GM12878 (cell line): ENCODE data around the gene CSH2.

Experiments
- CEBPB ChIP-seq, 2 experiments: fragments of 150-350 bp in 1 of 2; IDR thresholded peaks; 2 replicates each; pipeline ENCODE4 v1.6.1; 2012 to 2014; ENCODE audit warnings: low read depth in 2 of 2, low read length in 2 of 2, borderline replicate concordance in 1 of 2, inconsistent platforms in 1 of 2
- CHD2 ChIP-seq: IDR thresholded peaks from 2 replicates; pipeline ENCODE4 v1.6.1; 2011; ENCODE audit warnings: low read depth, low read length, improper control_type of control experiment, borderline replicate concordance
- EP300 ChIP-seq, 2 experiments: fragments of 150-350 bp in 1 of 2; IDR thresholded peaks; 2 replicates each; pipeline ENCODE4 v1.6.1; 2011 to 2012; ENCODE audit warnings: low read depth in 2 of 2, low read length in 2 of 2, borderline replicate concordance in 1 of 2, improper control_type of control experiment in 1 of 2, inconsistent platforms in 1 of 2; ENCODE audit not compliant: control insufficient read depth in 1 of 2
- SUZ12 ChIP-seq: fragments of 200-600 bp; sonication (generic); IDR thresholded peaks from one replicate; pipeline ENCODE4 v1.6.1; 2018; ENCODE audit warnings: antibody characterized with exemption, mild to moderate bottlenecking; ENCODE audit not compliant: unreplicated experiment
- TF ChIP-seq, protein P1 (sequence below): fragments of 450-650 bp; IDR thresholded peaks from 2 replicates; pipeline ENCODE4 v1.6.1; 2014; ENCODE audit warnings: mild to moderate bottlenecking

DNA sequence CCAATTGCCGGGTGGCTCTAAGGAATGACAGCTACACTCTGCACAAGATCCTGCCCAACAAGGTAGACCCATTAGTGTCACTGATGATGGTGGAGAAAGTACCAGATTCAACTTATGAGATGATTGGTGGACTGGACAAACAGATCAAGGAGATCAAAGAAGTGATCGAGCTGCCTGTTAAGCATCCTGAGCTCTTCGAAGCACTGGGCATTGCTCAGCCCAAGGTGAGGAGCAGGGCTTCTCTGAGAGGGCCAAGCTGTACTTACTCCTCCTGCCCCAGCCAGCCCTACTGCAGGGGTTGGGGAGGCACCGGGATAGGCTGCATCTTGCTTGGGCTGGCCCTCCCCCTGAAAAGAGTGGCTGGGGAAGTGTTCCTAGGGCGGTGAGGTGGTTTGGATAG, 43.2 kb downstream of the CSH2 start:
- TF ChIP-seq EP300 (IDR thresholded peaks at IDR 0.05; ENCODE audit: borderline replicate concordance in 1 of 2, control insufficient read depth in 1 of 2, low read depth in 2 of 2, low read length in 2 of 2) = no peak
- no peak for TF ChIP-seq CEBPB (IDR thresholded peaks at IDR 0.05; ENCODE audit: borderline replicate concordance in 1 of 2, low read depth in 2 of 2, low read length in 2 of 2)
- no peak for TF ChIP-seq SUZ12
- TF ChIP-seq, protein P1, sequence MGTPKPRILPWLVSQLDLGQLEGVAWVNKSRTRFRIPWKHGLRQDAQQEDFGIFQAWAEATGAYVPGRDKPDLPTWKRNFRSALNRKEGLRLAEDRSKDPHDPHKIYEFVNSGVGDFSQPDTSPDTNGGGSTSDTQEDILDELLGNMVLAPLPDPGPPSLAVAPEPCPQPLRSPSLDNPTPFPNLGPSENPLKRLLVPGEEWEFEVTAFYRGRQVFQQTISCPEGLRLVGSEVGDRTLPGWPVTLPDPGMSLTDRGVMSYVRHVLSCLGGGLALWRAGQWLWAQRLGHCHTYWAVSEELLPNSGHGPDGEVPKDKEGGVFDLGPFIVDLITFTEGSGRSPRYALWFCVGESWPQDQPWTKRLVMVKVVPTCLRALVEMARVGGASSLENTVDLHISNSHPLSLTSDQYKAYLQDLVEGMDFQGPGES = no peak
- TF ChIP-seq CHD2 = no peak
